DMS153 treated with DMSO at 0.1 percent for 48 hours (cell line): Measurements from ENCODE around the gene BSND.
A peak's percentile ranks its signal among the peaks of the same experiment; 100 is the strongest.
"Not testable (repeated sequence)": the region's sequence is repeated elsewhere in the genome, so short reads cannot be mapped to it uniquely, and the experiment has no call there.

ENCODE experiments used
- DNase-seq: peaks from one replicate; lab custom pipeline; 2025; ENCODE audit not compliant: unreplicated experiment; lab: John Stamatoyannopoulos, UW

The BSND gene

GRCh38 chr1:55015731-55016620 lies 17.2 kb downstream of the BSND start:
- no peak for DNase-seq

DNA sequence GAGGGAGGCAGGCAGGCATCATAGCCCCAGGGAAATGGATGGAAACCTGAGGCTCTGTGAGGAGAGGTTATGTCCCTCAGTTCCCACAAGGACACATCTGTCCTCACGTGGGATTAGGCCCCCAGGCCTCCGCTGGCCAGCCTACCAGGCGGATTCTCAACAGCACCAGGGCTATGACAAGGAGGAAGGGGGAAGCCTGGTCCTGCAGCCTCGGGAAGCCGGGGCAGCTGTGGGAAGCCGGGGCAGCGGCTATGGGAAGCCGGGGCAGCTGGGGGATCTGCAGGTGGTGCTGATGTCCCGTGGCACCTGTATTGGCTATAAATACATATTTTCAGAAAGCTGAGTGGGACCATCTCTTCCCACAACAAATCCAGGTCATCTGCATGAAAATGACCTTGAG lies 19.7 kb downstream of the BSND start:
- no peak for DNase-seq

DNA sequence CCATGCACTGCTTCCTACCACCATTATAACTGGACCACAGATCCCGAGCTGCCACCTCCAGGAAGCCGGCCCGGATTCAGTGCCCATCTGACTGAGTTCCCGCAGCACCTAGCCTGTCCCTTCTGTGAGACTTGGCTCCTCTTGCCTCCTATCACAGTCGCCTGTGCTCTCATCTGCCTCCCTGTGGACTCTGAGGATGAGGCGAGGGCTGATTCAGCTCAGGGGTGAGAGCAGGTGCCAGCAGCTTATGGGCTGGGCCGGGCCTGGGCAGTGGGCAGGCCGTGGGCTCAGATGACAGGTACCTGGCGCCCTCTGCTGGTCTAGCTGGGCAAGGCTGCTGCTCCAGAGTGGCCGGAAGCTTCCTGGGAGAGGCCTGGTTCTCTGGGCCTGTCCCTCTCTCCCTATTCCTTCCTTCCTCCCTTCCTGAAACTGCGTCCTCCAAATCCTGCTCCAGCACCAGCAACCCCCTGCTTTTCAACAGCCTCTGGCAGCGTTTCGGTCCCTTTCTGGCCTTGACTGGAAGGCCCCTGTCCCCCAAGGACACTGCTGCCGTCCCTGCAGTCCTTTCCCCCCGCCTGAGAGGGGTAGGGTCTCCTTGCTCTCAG lies 23.3 kb downstream of the BSND start:
- peak; percentile 79 for DNase-seq

DNA sequence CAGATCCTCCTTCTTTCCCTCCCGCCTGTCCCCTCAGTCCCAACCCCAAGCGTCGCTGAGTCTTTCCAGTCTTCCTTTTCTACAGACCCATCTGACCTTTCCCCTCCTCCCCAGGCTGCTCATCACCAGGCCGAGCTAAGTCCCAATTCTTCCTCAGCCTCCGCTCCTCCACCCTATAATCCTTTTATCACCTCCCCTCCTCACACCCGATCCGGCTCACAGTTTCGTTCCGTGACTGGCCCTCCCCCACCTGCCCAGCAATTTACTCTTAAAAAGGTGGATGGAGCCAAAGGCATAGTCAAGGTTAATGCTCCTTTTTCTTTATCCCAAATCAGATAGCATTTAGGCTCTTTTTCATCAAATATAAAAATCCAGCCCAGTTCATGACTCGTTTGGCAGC lies 25.4 kb downstream of the BSND start:
- DNase-seq: not testable (repeated sequence)

DNA sequence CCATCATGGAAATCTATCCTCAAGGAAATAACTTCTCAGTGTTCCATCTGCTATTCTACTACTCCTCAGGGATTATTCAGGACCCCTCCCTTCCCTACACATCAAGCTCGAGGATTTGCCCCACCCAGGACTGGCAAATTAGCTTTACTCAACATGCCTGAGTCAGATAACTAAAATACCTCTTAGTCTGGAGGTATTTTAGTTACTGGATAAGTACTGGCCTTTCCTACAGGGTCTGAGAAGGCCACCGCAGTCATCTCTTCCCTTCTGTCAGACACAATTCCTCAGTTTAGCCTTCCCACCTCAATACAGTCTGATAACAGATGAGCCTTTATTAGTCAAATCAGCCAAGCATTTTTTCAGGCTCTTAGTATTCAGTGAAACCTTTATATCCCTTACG lies 27.9 kb downstream of the BSND start:
- not testable (repeated sequence) for DNase-seq

GRCh38 chr1:55031098-55031497 lies 32.4 kb downstream of the BSND start:
- DNase-seq: not testable (repeated sequence)

GRCh38 chr1:55033265-55033614 lies 34.5 kb downstream of the BSND start:
- DNase-seq: no peak

GRCh38 chr1:55034476-55035133 lies 35.9 kb downstream of the BSND start:
- no peak for DNase-seq

- DNase-seq: no peak
Observed at GRCh38 chr1:55035904-55036303, 37.2 kb downstream of the BSND start.

DNA sequence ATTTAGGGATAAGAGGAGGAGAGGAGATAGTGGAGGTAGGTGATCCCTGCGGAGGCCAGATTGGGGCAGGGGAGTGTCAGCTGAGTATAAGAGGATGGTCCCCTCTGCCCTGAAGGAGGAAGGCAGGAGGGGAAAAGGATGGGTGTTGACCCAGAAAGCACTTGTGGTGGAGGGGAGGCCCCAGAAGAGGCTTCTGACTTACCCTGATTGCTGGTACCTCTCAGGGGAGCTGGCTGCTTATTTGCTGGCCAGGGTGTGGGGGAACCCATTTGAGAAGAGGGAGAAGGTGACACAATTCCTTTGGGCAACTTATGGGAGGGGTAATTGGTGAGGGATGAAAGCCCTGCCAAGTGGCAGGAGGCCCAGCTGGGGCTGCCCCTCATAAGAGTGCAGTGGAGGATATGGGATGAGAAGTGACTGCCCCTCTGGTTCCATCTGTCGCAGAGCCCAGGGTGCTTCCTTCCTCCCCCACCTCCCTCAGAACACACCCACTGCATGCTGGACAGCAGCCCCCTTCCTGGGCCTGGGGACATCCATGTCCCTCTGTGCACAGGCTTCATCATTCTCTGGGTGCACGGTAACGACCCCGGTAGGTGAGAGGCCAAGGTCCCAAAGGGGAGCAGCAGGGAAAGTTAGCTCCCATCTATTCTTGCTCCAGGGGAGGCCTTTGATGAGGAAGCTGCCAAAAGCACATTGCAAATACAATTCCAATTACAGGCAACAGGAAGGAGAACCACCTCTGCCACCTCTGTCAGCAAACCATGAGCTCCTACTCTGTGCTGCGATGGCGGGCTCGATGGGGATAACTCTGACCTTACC lies 39.2 kb downstream of the BSND start:
- DNase-seq: no peak

- no peak for DNase-seq
Observed at GRCh38 chr1:55038552-55038838, 39.8 kb downstream of the BSND start.

DNA sequence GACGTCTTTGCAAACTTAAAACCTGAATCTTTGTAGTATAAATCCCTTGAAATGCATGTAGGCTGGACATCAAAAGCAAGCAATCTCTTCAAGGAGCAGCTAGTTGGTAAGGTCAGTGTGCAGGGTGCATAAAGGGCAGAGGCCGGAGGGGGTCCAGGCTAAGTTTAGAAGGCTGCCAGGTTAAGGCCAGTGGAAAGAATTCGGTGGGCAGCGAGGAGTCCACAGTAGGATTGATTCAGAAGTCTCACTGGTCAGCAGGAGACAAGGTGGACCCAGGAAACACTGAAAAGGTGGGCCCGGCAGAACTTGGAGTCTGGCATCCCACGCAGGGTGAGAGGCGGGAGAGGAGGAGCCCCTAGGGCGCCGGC lies 40.2 kb downstream of the BSND start:
- no peak for DNase-seq

DNA sequence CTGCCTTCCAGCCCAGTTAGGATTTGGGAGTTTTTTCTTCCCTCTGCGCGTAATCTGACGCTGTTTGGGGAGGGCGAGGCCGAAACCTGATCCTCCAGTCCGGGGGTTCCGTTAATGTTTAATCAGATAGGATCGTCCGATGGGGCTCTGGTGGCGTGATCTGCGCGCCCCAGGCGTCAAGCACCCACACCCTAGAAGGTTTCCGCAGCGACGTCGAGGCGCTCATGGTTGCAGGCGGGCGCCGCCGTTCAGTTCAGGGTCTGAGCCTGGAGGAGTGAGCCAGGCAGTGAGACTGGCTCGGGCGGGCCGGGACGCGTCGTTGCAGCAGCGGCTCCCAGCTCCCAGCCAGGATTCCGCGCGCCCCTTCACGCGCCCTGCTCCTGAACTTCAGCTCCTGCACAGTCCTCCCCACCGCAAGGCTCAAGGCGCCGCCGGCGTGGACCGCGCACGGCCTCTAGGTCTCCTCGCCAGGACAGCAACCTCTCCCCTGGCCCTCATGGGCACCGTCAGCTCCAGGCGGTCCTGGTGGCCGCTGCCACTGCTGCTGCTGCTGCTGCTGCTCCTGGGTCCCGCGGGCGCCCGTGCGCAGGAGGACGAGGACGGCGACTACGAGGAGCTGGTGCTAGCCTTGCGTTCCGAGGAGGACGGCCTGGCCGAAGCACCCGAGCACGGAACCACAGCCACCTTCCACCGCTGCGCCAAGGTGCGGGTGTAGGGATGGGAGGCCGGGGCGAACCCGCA lies 40.8 kb downstream of the BSND start, which contains the start of gene PCSK9:
PCSK9 (plus strand) TSS at position 207 of the 741 bp plus-strand sequence; CDS start at position 497, 290 bp downstream.
- no peak for DNase-seq

DNA sequence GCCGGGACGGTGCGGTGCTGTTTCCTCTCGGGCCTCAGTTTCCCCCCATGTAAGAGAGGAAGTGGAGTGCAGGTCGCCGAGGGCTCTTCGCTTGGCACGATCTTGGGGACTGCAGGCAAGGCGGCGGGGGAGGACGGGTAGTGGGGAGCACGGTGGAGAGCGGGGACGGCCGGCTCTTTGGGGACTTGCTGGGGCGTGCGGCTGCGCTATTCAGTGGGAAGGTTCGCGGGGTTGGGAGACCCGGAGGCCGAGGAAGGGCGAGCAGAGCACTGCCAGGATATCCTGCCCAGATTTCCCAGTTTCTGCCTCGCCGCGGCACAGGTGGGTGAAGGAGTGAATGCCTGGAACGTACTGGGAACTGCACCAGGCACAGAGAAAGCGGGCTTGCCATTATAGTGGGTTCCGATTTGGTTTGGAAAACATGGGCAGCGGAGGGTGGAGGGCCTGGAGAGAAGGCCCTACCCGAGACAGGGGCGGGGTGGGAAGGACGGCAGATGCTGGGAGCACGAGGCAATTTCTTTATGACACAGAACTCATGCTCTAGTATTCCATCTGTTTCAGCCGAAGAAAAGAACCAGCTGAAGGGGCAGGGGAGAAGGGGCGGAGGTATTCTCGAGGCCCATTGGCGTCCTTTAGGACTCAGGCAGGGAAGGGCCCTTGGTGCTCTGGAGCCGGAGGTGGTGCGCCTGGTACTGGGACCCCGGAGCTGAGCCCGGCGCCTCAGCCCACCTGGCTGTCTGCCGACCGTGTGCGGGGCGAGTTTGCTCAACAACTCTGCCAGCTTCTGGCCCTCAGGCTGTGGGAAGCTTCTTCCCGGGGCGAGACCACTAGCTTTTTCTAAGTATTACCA lies 41.6 kb downstream of the BSND start:
- no peak for DNase-seq

DNA sequence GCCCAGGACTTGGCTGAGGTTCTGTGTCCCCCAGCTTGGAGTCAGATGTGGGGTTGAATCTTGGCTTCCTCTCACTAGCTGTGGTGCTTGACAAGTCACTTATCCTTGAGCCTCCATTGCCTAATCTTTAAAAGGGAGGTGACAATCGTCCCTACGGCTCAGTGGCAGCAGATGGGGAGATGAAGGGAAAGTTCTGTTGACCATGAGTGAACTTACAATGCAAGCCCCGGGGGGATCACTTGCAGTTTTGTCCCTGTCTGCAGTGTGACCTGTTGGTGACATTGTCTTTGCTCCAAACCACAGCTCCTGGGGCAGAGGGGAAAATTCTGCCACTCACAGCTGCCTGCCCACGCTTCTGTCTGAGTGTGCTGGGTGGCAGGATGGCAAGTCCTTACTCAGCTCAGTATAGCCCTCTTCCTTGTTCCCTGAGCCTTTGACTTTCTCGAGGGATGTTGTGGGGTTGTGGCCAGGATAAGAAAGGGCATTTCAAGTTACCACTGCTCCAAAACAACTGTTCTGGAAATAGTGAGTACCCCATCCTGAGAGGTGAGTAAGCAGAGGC lies 42.3 kb downstream of the BSND start:
- DNase-seq: no peak

DNA sequence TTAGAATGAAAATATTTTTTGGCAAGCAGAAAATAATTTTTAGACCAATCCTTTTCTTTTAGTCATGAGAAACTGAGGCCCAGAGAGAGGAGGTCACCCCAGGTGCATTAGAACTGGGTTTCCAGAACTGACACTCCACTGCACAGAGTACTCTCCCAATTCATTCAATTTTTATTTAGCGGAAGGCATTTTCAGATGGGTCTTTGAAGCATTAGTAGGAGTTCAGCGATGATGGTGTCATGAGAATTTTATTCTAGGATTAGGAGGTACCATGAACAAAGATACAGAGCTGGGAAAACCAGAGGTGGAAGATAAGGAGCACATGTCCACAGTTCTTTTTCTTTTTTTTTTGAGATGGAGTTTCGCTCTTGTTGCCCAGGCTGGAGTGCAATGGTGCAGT lies 42.9 kb downstream of the BSND start:
- DNase-seq: no peak

- DNase-seq: no peak
Observed at GRCh38 chr1:55043011-55043410, 44.3 kb downstream of the BSND start.

DNA sequence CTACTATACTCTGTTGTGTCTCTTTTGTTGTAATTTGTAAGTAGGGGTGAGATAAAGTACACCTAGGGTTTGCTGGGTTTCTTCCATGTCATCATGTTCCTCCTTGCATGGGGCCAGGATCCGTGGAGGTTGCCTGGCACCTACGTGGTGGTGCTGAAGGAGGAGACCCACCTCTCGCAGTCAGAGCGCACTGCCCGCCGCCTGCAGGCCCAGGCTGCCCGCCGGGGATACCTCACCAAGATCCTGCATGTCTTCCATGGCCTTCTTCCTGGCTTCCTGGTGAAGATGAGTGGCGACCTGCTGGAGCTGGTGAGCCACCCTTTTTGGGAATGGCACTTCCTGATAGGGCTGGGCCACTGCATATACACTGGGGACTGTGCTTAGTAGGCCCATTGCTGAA lies 45.0 kb downstream of the BSND start:
- no peak for DNase-seq

DNA sequence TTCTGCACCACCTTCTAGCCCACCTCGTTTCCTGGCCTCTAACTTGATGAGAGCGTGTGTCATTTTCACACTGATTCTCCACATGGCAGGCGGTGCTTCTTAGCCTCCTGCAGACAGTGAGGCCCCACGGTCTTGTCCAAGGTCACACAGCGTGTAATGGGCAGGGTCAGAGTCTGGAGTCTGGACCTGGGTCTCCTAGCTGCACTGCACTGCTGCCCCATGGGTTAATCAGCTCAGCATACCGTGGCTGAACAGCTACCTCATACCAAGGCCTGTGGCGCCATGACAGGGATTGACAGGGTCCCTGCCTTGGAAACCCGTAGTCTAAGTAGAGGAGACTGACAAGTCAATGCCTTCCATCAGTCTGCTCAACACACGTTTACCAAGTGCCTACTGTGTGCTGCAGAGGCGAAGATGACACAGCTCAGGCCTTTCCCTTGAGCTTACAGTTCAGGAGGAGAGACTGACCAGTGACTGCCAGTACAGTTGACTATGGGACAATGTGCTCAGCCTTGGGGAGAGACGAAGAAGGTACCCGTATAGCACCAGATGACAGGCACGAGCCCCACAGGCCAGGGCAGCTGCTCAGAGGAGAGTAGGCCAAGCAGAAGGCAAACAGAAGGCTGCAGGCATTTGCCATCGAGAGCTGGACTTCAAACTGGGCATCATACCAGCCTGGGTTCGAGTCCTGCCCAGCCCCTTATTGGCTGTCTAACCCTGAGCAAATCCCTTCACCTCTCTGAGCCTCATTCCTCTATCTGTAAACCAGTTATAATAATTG lies 46.1 kb downstream of the BSND start:
- no peak for DNase-seq
